ENCODE measurements around the gene KIAA1755.
"Not testable (repeated sequence)": the region's sequence is repeated elsewhere in the genome, so short reads cannot be mapped to it uniquely, and the experiment has no call there.

KIAA1755 gene

DNA sequence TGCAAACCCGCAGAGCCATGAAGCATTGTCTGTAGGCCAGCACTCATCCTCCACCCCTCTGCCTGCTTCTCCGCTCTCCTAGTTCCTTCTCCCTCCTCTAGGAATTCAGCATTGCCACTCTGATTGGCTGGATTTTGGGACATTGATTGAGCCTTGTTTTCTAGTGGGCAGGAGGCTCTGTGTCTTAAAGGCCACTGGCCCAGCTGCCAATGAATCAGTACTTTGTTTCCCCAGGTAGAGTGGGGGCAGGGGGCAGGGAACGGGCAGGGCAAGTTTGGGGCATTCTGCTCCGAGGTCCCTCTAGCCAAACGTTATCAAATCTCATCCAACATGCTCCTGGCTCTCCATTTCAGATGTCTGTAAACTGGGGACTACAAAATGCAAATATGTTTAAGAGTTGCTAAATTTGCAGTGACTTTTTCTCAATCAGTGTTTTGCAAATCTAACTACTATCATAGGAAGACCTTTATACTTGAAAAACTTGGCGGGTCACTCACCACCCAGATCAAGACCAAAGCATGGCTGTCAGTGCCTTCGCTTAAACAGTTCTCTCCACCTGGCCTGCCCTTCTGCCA, 33.0 kb upstream of the KIAA1755 start:
- no peak for DNase-seq (ENCODE audit: low read depth, low spot score)
- H3K4me3 ChIP-seq (ENCODE audit: low read length), result no peak overlapping the region

DNA sequence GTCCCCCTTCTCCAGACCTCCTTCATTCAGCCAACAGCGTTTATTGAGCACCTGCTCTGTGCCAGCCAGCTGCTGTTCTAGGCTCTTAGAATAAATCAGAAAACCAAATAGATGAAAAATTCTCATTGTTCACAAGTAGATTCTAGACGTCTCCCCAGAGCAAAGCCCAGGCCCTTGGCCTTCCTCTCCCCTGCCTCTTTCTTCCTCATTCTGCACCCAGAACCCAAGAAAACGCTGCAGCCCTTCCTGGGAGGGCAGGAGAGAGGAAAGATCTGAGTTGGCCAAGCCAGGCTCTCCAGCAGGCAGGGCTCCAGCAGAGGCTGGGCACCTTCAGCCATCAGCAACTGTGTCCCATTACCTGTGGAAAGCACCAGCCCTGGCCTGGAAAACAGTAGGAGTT, 31.4 kb upstream of the KIAA1755 start:
- no peak overlapping the region for H3K4me3 ChIP-seq (ENCODE audit: low read length)
- DNase-seq (ENCODE audit: low read depth, low spot score), result no peak

DNA sequence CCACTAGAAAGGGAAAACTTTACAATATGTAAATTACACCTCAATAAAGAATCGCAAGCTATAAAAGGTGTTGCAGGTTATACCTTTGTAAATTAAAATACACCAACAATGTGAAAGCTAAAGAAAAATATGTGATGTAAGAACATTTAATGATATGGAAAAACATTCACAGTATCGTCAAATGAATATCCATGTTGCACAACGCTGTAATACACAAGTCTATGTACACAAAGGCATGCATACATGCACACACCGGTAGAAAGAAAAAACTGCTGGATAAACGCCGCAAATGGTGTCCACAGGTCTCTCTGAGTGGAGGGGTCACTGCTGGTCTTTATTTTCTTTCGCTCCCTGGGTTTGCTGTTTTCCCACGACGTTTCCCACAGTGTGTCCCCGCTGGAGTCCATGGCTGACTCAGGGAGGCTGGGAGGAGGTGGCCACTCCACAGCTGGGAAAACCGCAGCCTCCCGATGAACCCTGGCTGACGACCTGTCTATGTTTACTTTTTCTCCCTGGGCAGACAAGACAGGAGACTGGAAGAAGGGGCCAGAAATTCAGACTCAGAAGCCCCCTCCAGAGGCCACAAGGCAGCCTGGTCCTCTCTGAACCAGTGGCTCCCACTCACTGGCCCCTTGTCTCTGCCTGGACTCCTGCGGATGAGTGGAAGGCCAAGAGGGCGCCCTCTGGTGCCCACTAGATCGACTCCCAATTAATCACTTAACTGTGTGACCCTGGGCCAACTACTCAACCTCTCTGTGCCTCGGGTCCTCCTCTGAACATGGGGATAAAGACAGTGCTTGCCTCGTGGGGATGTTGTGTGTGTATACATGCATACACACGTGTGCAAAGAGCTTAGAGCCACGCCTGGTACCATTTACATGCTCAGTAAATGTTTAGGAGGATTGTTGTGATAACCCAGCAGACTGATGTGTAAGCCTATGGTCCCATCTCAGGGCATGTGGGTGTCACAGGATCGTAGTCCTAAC, 30.6 kb upstream of the KIAA1755 start:
- DNase-seq (ENCODE audit: low read depth, low spot score), result no peak
- no peak overlapping the region for H3K4me3 ChIP-seq (ENCODE audit: low read length)

DNA sequence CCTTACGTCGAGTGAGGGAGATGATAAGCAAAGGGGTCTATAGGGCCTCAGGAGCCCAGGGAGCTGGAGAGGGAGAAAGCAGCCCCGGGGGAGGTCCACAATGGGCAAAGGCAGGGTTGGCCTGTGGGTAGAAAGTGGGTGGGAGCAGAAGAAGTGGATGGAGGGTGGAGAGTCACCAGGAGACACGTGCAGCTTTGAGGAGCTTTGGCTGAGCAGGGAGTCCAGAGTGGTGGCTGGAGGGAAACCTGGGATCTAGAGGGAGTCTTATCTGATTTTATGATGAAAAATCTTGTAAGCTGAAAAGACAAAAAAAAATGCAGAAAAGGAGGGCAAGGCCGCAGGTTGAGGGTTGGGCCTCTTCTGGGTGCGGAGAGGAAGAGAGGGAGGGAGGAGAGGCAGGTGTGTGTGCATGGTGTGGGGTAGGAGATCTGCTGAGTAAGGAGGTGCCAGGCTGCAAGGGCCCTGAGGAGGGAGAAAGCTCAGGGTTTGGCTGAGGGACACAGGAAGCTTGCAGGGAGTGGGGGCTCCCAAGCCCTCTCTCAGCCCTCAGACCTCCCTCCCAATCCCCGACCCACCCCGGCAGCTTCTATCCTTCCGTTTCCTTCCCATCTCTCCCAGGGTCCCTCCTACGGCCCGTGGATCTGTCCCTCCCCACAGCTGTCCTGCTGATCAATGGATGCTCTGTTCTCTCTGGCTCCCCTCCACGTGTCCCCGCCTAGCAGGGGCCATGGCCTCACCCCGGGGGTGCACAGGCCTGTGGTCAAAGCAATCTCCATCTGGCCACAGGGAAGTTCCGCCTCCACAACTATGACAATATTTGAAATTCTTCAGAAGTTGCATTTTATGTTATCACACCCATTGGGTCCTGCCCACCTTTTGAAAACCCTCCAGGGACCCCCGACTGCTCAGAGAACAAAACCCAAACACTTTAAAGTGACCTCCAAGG, 26.3 kb upstream of the KIAA1755 start:
- no peak overlapping the region for H3K4me3 ChIP-seq (ENCODE audit: low read length)
- no peak for DNase-seq (ENCODE audit: low read depth, low spot score)

DNA sequence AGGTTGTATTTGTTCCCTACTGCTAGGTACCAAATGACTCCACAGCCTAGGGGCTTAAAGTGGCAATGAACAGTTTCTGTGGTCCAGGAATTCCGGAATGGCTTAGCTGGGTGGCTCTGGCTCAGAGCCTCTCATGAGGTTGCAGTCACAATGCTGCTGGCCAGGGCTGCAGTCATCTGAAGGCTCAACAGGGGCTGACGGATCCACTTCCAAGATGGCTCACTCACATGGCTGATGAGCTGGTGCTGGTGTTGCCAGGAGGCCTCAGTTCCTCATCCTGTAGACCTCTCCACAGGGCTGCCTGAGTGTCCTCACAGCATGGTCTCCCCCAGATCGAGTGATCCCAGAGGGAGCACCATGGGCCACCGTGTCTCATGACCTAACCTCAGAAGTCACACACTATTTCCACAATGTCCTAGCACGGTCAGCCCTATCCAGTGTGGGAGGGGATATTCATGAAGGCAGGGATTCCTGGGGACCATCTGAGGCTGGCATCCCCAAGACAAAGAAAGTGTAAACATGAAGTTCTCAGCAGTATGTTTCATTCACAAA, 24.4 kb upstream of the KIAA1755 start:
- no peak overlapping the region for H3K4me3 ChIP-seq (ENCODE audit: low read length)
- DNase-seq (ENCODE audit: low read depth, low spot score), result no peak

DNA sequence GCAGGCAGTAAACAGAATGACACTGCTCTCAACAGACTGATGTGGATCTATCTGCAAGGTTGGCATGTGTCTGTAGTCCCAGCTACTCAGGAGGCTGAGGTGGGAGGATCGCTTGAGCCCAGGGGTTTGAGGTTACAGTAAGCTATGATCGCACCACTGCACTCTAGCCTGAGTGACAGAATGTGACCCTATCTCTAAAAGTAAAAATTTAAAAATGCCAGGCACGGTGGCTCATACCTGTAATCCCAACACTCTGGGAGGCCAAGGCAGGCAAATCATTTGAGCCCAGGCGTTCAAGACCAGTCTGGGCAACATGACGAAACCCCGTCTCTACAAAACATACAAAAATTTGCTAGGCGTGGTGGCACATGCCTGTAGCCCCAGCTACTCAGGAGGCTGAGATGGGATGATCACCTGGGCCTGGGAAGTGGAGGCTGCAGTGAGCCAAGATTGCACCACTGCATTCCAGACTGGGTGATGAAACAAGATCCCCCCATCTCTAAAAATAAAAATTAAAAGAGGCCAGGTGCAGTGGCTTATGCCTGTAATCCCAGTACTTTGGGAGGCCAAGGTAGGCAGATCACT, 23.6 kb upstream of the KIAA1755 start:
- not testable (repeated sequence) for H3K4me3 ChIP-seq (ENCODE audit: low read length); DNase-seq (ENCODE audit: low read depth, low spot score)

DNA sequence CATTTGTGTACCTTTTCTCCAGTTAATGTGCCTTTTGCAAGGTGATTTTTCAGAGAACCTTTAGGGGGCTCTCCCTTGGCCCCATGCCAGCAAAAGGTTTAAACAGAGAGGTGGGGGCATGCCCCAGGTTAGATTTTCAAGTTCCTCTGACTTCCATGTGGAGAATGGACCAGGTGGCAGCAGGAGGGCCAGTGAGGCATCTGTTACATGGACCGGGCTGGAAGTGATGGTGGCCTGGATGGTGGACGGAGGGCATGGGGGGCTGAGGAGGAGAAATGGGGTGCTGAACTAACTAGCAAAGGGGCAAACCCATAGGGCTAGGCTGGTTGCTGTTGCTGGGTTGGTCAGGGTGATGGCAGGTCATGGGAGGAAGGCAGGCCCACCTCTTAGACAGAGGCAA, 22.7 kb upstream of the KIAA1755 start:
- DNase-seq (ENCODE audit: low read depth, low spot score), result no peak
- no peak overlapping the region for H3K4me3 ChIP-seq (ENCODE audit: low read length)

DNA sequence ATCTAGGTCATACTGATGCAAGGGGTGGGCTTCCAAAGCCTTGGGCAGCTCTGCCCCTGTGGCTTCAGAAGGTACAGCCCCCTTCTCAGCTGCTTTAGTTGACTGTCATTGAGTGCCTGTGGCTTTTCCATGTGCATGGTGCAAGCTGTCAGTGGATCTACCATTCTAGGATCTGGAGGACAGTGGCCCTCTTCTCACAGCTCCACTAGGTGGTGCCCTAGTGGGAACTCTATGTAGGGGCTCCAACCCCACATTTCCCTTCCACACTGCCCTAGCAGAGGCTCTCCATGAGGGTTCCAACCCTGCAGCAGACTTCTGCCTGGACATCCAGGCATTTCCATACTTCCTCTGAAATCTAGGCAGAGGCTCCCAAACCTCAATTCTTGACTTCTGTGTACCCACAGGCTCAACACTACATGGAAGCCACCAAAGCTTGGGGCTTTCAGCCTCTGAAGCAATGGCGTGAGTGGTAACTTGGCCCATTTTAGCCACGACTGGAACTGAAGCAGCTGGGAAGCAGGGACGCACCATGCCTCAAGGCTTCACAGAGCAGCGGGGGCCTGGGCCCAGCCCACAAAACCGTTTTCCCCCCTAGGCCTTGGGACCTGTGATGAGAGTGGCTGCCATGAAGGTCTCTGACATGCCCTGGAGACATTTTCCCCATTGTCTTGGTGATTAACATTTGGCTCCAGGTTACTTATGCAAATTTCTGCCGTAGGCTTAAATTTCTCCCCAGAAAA, 20.8 kb upstream of the KIAA1755 start:
- not testable (repeated sequence) for DNase-seq (ENCODE audit: low read depth, low spot score); H3K4me3 ChIP-seq (ENCODE audit: low read length)

DNA sequence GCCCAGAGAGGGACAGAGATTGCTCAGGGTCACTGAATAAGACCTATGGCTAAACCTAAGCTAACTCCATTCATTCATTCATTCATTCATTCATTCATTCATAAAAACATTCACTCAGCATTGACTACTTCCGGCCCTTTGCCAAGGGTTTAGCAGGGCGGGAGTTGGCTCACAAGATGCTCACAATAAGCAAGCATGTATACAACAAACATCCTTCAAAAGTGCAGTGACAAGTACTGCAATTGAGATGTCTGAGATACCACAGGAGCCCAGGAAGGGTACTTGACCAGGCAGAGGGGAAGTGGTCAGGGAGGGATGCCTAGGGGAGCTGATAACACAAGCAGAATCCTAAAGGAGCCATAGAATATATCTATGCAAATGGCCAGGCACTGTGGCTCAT, 18.2 kb upstream of the KIAA1755 start:
- no peak overlapping the region for H3K4me3 ChIP-seq (ENCODE audit: low read length)
- DNase-seq (ENCODE audit: low read depth, low spot score), result no peak

DNA sequence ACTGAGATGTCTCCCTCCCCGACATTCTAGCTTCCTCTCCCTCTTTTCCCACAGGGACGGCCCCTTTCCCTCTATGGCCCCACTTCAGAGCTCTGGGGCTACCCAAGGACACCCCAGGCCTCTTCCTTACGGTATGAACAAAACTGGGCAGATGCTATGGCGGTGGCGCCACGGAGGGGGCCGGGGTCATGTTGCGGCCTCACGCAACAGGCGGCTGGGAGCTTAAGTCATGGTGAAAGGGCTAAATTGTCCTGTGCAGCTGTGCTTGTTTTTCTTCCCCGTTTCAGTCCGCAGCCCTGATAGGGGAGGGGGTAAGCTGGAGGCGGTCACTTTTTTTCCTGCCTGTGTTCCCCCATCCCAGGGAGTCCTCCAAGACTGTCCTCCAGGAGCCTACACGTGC, 17.6 kb upstream of the KIAA1755 start:
- H3K4me3 ChIP-seq (ENCODE audit: low read length), result no peak overlapping the region
- DNase-seq (ENCODE audit: low read depth, low spot score), result no peak

DNA sequence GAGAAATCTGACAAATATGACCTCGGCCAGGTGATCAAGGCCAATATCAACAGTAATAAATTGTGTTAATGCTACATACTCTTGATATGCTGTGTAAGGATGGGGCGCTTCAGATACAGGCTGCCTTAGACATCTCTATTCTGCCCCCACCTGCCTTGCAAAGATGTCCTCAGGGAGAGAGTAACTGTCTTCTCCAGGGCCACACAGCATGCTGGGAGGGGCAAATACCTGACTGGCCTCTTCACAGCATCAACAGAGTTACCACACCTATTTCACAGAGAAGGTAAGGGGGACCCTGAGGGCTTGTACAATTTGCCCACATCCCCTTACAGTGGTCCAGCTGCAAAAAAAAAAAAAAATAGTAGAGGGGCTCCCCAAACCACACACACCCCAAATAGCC, 17.2 kb upstream of the KIAA1755 start:
- H3K4me3 ChIP-seq (ENCODE audit: low read length), result no peak overlapping the region
- no peak for DNase-seq (ENCODE audit: low read depth, low spot score)

DNA sequence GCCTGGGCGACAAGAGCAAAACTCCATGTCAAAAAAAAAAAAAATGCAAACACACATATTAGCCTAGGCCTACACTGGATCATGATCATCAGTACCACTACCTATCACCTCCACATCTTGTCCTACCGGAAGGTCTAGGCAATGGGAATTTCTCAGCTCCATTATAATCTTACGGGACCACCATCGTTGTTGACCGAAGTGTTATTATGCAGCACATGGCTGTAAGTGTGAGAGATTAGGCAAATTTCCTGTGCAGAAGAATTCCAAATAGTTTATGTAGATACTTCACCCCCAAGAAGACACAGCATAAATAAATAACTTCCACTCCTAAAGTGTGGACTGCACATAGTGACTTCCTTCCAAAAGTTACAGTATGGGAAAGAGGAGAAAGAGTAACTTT, 16.8 kb upstream of the KIAA1755 start:
- DNase-seq (ENCODE audit: low read depth, low spot score), result no peak
- no peak overlapping the region for H3K4me3 ChIP-seq (ENCODE audit: low read length)

DNA sequence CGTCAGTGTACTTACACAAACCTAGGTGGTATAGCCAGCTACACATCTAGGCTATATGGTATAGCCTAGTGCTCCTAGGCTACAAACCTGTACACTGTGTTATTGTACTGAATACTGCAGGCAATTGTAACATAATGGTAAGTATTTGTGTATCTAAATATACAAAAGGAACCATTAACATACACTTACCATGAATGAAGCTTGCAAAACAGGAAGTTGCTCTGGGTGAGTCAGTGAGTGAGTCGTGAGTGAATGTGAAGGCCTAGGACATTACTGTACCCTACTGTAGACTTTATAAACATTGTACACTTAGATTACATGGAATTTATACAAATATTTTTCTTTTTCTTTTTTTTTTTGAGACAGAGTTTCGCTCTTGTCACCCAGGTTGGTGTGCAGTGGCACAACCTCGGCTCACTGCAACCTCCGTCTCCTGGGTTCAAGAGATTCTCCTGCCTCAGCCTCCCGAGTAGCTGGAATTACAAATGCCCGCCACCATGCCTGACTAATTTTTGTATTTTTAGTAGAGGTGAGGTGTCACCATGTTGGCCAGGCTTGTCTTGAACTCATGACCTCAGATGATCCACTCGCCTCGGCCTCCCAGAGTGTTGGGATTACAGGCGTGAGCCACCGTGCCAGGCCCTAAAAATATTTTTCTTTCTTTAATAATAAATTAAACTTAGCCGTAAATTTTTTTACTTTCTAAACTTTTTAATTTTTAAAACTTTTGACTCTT, 15.4 kb upstream of the KIAA1755 start:
- no peak for DNase-seq (ENCODE audit: low read depth, low spot score)
- H3K4me3 ChIP-seq (ENCODE audit: low read length), result no peak overlapping the region

DNA sequence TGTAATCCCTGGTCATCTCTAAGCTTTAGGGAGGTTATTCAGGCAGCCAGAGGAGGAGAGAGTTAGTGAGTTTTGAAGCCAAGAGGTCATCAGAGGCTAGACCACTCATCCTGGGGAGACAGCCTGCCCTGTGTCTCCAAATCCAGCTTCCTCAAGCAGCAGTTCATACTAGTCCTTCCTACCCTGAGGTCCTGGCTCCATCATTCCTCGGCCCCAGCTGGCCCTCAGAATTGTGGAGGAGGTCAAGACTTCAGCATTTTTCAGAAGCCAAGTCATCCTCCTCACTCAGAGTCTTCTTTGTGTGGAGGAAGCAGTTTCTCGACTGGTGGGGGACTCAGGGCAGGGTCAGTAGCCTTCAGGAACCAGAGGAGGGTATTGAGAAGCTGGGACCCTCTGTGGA, 12.4 kb upstream of the KIAA1755 start:
- no peak overlapping the region for H3K4me3 ChIP-seq (ENCODE audit: low read length)
- DNase-seq (ENCODE audit: low read depth, low spot score), result no peak

DNA sequence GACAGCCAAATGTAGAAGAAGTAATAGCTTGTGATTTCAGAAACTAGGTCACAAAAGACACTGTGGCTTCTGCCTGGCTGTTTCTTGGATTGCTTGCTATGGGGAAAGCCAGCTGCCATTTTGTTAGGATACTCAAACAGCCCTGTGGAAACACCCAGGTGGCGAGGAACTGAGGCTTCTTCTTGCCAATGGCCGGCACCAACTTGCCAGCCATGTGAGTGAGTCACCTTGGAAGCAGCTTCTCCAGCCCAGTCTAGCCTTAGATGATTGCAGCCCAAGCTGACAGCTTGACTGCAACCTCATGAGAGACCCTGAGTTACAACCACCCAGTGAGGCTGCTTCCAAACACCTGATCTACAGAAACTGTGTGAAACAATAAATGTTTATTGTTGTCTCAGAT, 11.9 kb upstream of the KIAA1755 start:
- DNase-seq (ENCODE audit: low read depth, low spot score), result no peak
- H3K4me3 ChIP-seq (ENCODE audit: low read length), result no peak overlapping the region

DNA sequence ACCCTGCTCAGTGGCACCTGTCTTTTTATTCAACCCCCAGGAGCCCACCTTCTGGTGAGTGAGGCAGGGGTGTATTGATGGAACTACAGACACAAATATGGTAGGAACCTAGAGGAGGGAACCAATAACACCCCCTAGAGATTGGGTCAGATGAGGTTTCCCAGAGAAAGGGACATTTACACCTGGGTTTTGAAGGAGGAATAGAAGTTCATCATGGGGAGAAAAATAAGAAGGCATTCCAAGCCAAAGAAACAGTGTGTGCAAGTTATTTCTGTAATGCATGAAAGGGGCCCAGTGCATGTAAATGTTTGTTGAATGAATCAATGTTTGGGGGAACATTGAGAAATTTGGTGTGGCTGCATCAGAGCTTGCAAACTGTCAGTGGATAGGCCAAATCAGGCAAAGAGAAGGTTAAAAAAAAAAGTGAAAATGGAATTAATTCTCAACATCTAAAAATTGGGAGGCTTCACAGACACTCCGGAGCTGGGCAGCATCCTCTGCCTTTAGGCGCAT, 11.1 kb upstream of the KIAA1755 start:
- no peak for DNase-seq (ENCODE audit: low read depth, low spot score)
- H3K4me3 ChIP-seq (ENCODE audit: low read length), result no peak overlapping the region

DNA sequence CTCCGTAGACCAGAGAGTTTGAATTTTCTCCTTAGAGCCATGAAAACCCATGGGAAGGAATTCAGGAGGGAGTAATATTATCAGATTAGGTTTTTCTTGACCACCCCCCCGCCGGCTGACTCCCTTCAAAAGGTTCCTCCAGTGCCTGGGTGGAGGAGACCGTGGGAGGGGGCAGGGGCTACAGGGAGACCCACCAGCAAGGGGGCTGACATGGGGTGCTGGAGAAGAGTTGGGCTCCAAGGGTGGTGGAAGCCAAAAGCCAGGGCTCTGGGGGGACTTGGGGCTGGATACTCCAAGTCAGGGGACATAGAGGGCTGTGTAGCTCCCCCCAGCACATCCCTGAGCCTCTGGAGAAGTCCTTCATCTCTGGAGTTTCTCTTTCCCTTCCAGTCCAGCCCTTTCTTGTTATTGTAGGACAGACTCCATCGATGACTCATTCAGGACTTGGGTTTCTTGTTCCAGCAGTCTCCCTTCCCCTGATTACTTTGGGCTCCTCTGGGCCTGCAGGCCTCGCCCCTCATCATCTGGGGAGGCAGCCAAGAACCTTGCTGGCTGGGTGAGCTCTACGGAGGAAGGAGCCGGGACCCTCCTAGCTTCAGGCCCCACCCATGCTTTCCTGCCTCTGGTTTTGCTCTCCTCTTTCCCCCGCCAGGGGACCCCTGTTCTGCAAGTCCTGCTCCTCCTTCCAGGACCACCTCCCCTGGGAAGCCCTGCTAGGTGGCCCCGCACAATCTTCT, 10.5 kb upstream of the KIAA1755 start:
- H3K4me3 ChIP-seq (ENCODE audit: low read length), result no peak overlapping the region
- no peak for DNase-seq (ENCODE audit: low read depth, low spot score)

Data from Jurkat, Clone E6-1 (cell line).